Caco-2 (cell line): Measurements from ENCODE around the gene SHROOM1. TPM values are rescaled to one million over a fixed set of nuclear protein-coding genes. Genes with fewer than 3 reads are reported as not detected.

Source experiments
- BruUV-seq: library from RNA; stranded (reverse); fragments of 400-500 nt; replicated peaks from 2 replicates; lab custom pipeline; 2021; lab: Mats Ljungman, UMichigan
- CTCF ChIA-PET: fragments of 300-600 bp; sonication (Branson Sonifier 250); formaldehyde crosslinking; loops from one replicate; lab custom pipeline; 2022; ENCODE audit warnings: antibody characterized with exemption; lab: Charles Lee
- POLR2A ChIA-PET: fragments of 300-600 bp; sonication (Branson Sonifier 250); formaldehyde crosslinking; loops from one replicate; lab custom pipeline; 2022; ENCODE audit warnings: antibody characterized with exemption; lab: Charles Lee
- DNase-seq, 2 experiments: peaks; one replicate each; pipeline versions ENCODE4 v3.0.0 to v3.0.0-alpha.2; 2020 to 2022
- H3K27me3 ChIP-seq: replicated peaks from 2 replicates; pipeline ENCODE4 v1.6.0; 2011; ENCODE audit warnings: low read length; ENCODE audit not compliant: control insufficient read depth, insufficient read depth
- H3K36me3 ChIP-seq: 2 replicates; pipeline ENCODE4 v1.5.1; 2011; ENCODE audit warnings: low read length; ENCODE audit not compliant: control insufficient read depth, insufficient read depth
- H3K4me1 ChIP-seq: fragments of 250-450 bp; sonication (Bioruptor Pico); 2 replicates; pipeline ENCODE4 v1.5.1; 2020; ENCODE audit warnings: mild to moderate bottlenecking
- H3K4me3 ChIP-seq: 2 replicates; pipeline ENCODE4 v1.5.1; 2011; ENCODE audit warnings: low read depth, mild to moderate bottlenecking, control low read depth, low read length
- H3K9me3 ChIP-seq: fragments of 250-450 bp; sonication (Bioruptor Pico); 2 replicates; pipeline ENCODE4 v1.5.1; 2020; ENCODE audit warnings: mild to moderate bottlenecking, moderate library complexity
- H3K27ac Mint-ChIP-seq: one replicate; pipeline ENCODE4 v1.8.0; 2022; ENCODE audit warnings: mixed read lengths; ENCODE audit not compliant: unreplicated experiment
- H3K27me3 Mint-ChIP-seq: one replicate; pipeline ENCODE4 v1.8.0; 2022; ENCODE audit warnings: mixed read lengths; ENCODE audit not compliant: insufficient read depth, unreplicated experiment
- H3K36me3 Mint-ChIP-seq: one replicate; pipeline ENCODE4 v1.8.0; 2022; ENCODE audit warnings: mild to moderate bottlenecking, mixed read lengths; ENCODE audit not compliant: insufficient read depth, unreplicated experiment
- H3K4me1 Mint-ChIP-seq: one replicate; pipeline ENCODE4 v1.8.0; 2022; ENCODE audit warnings: low read depth, mixed read lengths; ENCODE audit not compliant: unreplicated experiment
- H3K4me3 Mint-ChIP-seq: one replicate; pipeline ENCODE4 v1.8.0; 2022; ENCODE audit warnings: mild to moderate bottlenecking, moderate library complexity, mixed read lengths; ENCODE audit not compliant: unreplicated experiment
- H3K9me3 Mint-ChIP-seq: one replicate; pipeline ENCODE4 v1.8.0; 2022; ENCODE audit warnings: mixed read lengths; ENCODE audit not compliant: unreplicated experiment
- intact Hi-C: fragments of 100-400 bp; cut with micrococcal nuclease; formaldehyde crosslinking; loops from one replicate; pipeline ENCODE4 v1.10.0; 2022; ENCODE audit not compliant: unreplicated experiment
- total RNA-seq: library from RNA; stranded (reverse); gene quantifications from 2 replicates; pipeline ENCODE4 v1.2.3, GENCODE V29; 2022
- TF ChIP-seq, protein P1 (sequence below), 2 experiments: fragments of 200-600 bp in 1 of 2; IDR thresholded peaks; 1 replicate in 1 of 2; 2 replicates in 1 of 2; pipeline versions ENCODE4 v1.5.1 to v1.8.0; 2011 to 2022; ENCODE audit warnings: antibody characterized with exemption in 1 of 2, control low read depth in 1 of 2, inconsistent platforms in 1 of 2, low read depth in 1 of 2, low read length in 1 of 2, mild to moderate bottlenecking in 1 of 2, moderate library complexity in 1 of 2; ENCODE audit not compliant: insufficient read depth in 1 of 2, severe bottlenecking in 1 of 2, unreplicated experiment in 1 of 2

The SHROOM1 gene
- total RNA-seq, 1 experiment from 2014 or later = 17.4 TPM

DNA sequence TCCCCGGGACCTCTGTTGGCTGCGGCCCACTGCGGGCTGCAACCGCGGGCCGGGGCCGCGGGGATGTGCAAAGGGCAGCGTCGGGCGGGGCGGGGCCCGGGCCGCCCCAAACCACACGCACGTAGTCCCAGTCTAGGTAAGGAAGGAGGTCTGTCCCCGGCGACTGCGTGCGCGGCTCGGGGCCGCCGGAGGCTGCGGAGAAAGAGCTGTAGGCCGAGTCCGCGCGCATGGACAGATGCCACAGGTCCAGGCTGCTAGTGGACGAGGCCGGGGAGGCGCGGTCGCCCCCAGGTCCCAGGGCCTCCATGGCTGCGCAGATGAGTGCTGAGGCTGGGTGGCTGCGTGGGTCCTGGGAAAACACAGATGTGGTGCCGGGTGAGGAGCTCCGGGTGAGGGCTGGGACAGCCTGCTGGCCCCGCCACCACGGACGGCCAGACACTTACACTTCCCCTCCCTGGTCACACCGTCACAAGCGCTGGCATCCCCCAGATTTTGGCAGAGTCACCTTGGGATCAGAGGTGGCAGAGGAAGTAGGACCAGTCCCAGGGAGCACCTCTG, 4.5 kb downstream of the SHROOM1 start:
- Mint-ChIP-seq H3K36me3 (no peaks in the 10 kb centered on the region), H3K4me3 (no peak overlapping the region), H3K27ac (no peak overlapping the region), H3K27me3 (no peaks in the 10 kb centered on the region), H3K4me1 (no peaks in the 10 kb centered on the region), H3K9me3 (no peaks in the 10 kb centered on the region)
- Histone ChIP-seq H3K36me3 (no peaks in the 10 kb centered on the region; the same call in 1 of the 2 replicates), H3K27me3 (no peaks in the 10 kb centered on the region), H3K9me3 (no peaks in the 10 kb centered on the region), H3K4me3 (no peak overlapping the region), H3K4me1 (peaks cover 5% of the 10 kb centered on the region)
- BruUV-seq = no TSS peak
- DNase-seq = no peak
- CTCF ChIA-PET = no interaction called here
- intact Hi-C loops = no loop called here
- POLR2A ChIA-PET = interaction anchor here (0.6 kb wide), 1 partner anchor 36 kb away, joined by 4 read pairs; no protein-coding TSS in a partner anchor
- TF ChIP-seq, protein P1, sequence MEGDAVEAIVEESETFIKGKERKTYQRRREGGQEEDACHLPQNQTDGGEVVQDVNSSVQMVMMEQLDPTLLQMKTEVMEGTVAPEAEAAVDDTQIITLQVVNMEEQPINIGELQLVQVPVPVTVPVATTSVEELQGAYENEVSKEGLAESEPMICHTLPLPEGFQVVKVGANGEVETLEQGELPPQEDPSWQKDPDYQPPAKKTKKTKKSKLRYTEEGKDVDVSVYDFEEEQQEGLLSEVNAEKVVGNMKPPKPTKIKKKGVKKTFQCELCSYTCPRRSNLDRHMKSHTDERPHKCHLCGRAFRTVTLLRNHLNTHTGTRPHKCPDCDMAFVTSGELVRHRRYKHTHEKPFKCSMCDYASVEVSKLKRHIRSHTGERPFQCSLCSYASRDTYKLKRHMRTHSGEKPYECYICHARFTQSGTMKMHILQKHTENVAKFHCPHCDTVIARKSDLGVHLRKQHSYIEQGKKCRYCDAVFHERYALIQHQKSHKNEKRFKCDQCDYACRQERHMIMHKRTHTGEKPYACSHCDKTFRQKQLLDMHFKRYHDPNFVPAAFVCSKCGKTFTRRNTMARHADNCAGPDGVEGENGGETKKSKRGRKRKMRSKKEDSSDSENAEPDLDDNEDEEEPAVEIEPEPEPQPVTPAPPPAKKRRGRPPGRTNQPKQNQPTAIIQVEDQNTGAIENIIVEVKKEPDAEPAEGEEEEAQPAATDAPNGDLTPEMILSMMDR (IDR thresholded peaks at IDR 0.05; ENCODE audit: insufficient read depth in 1 of 2, low read depth in 1 of 2, low read length in 1 of 2, severe bottlenecking in 1 of 2, unreplicated experiment in 1 of 2) = no peak

DNA sequence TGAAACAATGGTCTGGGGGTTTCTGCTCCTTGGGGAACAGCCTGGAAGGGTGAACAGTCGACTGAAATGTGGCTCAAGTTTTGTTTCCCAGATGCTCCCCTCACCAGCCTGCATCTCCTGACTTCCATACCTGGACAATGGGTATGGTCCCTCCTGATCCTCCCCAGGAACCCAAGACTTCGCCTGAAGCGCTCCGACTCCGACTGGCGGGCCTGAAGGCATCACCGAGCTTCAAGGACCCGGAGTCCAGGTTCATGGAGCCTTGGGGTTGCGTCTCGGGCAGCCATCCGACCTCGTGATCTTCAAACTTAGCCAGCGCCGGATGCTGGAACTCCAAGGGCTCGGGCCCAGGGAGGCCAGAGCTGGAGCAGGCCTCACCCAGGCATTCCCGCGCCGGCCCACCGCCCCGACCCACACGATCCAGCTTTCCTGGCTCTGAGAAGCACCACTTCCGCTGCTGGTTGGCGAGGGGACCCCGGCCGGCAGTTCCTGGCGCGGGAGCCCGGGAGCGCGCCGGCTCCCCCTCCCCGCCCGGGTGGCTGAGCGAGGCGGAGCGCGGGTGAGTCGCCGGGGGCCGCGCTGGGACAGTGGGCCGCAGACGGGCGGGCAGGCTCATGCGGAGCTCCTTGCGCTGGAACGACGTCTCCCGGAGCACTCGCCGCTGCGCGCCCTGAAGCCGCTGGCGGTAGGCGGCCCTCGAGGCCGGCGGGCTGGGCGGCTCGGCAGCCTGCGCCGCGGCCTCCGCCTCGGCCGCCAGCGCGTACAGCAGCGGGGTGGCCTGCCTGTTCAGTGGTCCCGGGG, 5.2 kb downstream of the SHROOM1 start:
- Mint-ChIP-seq H3K9me3 (no peaks in the 10 kb centered on the region), H3K4me3 (no peak overlapping the region), H3K27ac (no peak overlapping the region), H3K36me3 (no peaks in the 10 kb centered on the region), H3K4me1 (no peaks in the 10 kb centered on the region), H3K27me3 (no peaks in the 10 kb centered on the region)
- peaks cover 5% of the 10 kb centered on the region; the same call in 1 of the 2 replicates for H3K4me1 ChIP-seq
- ChIA-PET POLR2A (no interaction called here), CTCF (no interaction called here)
- BruUV-seq = no TSS peak
- no peak for DNase-seq
- H3K9me3 ChIP-seq = no peaks in the 10 kb centered on the region
- no peaks in the 10 kb centered on the region; the same call in 1 of the 2 replicates for H3K36me3 ChIP-seq
- TF ChIP-seq, protein P1 (IDR thresholded peaks at IDR 0.05; ENCODE audit: insufficient read depth in 1 of 2, low read depth in 1 of 2, low read length in 1 of 2, severe bottlenecking in 1 of 2, unreplicated experiment in 1 of 2) = no peak
- intact Hi-C loops = no loop called here
- no peak overlapping the region for H3K4me3 ChIP-seq
- no peaks in the 10 kb centered on the region for H3K27me3 ChIP-seq

DNA sequence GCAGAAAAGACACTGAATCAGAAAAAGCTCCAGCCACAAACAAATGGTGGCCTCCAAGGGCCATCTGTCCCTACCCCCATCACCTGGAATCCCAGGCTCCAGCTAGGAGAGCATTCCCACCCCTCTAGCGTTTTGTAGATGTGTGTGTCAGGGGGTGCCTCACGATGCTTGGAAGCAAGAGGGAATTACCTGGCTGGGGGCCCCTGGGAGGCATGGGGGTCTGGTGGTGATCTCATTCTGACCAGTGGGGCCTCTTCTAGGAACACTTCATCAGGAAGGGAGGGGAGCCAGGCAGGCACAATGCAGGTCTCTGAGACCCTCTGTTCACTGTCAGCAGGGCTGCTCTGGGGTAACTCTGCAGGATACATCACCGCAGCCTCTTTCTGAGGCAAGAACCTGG, 6.0 kb downstream of the SHROOM1 start:
- H3K27me3 ChIP-seq = no peaks in the 10 kb centered on the region
- no peak overlapping the region for H3K27ac Mint-ChIP-seq
- H3K9me3 Mint-ChIP-seq = no peaks in the 10 kb centered on the region
- no peaks in the 10 kb centered on the region for H3K27me3 Mint-ChIP-seq
- POLR2A ChIA-PET = no interaction called here
- H3K4me3 ChIP-seq = no peak overlapping the region
- DNase-seq = no peak
- no peak overlapping the region for H3K4me3 Mint-ChIP-seq
- CTCF ChIA-PET = no interaction called here
- no TSS peak for BruUV-seq
- no peaks in the 10 kb centered on the region for H3K9me3 ChIP-seq
- H3K36me3 Mint-ChIP-seq = no peaks in the 10 kb centered on the region
- no peaks in the 10 kb centered on the region; the same call in 1 of the 2 replicates for H3K36me3 ChIP-seq
- intact Hi-C loops = loop anchor here (5.0 kb wide), 1 partner anchor 162 kb away; no protein-coding TSS in a partner anchor
- no peaks in the 10 kb centered on the region for H3K4me1 Mint-ChIP-seq
- TF ChIP-seq, protein P1 (IDR thresholded peaks at IDR 0.05; ENCODE audit: insufficient read depth in 1 of 2, low read depth in 1 of 2, low read length in 1 of 2, severe bottlenecking in 1 of 2, unreplicated experiment in 1 of 2) = no peak
- H3K4me1 ChIP-seq = peaks cover 2% of the 10 kb centered on the region; the same call in 1 of the 2 replicates
